ENCODE results near the gene PLA2G2F.
A peak's percentile ranks its signal among the peaks of the same experiment; 100 is the strongest.

The PLA2G2F gene

GRCh38 chr1:20112279-20113000 is 26.7 kb upstream of the PLA2G2F start (continued):
- TF ChIP-seq MYNN (tag by site-specific recombination; IDR thresholded peaks at IDR 0.05; ENCODE audit: borderline replicate concordance) (no peak), ZNF311 (tag by site-specific recombination; IDR thresholded peaks at IDR 0.05; ENCODE audit: borderline replicate concordance) (no peak), ZNF843 (tag by site-specific recombination; IDR thresholded peaks at IDR 0.05) (no peak)

- Histone ChIP-seq H3K4me3 (ENCODE audit: low read depth, low read length) (no peak overlapping the region), H3K27ac (ENCODE audit: extremely low read depth, low read depth, low read length) (no peak overlapping the region), H3K4me1 (ENCODE audit: control insufficient read depth, insufficient read depth, low read length) (no peaks in the 10 kb centered on the region), H3K9me3 (ENCODE audit: control insufficient read depth, insufficient read depth, low read depth, low read length) (no peaks in the 10 kb centered on the region), H3K36me3 (ENCODE audit: control insufficient read depth in 2 of 2, insufficient read depth in 1 of 2, low read length in 2 of 2) (no peaks in the 10 kb centered on the region)
- TF ChIP-seq, protein P1, sequence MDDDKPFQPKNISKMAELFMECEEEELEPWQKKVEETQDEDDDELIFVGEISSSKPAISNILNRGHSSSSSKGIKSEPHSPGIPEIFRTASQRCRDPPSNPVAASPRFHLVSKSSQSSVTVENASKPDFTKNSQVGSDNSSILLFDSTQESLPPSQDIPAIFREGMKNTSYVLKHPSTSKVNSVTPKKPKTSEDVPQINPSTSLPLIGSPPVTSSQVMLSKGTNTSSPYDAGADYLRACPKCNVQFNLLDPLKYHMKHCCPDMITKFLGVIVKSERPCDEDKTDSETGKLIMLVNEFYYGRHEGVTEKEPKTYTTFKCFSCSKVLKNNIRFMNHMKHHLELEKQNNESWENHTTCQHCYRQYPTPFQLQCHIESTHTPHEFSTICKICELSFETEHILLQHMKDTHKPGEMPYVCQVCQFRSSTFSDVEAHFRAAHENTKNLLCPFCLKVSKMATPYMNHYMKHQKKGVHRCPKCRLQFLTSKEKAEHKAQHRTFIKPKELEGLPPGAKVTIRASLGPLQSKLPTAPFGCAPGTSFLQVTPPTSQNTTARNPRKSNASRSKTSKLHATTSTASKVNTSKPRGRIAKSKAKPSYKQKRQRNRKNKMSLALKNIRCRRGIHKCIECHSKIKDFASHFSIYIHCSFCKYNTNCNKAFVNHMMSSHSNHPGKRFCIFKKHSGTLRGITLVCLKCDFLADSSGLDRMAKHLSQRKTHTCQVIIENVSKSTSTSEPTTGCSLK (tag by site-specific recombination; IDR thresholded peaks at IDR 0.05), result no peak
- TF ChIP-seq ZIC2 (tag by site-specific recombination; IDR thresholded peaks at IDR 0.05), result peak; percentile 54
- ChIA-PET POLR2A (interaction anchor here (0.6 kb wide), 1 partner anchor 149 kb away, joined by 3 read pairs; no protein-coding TSS in a partner anchor), CTCF (no interaction called here)
Measured at GRCh38 chr1:20114021-20114648, 25.0 kb upstream of the PLA2G2F start.

- no peak overlapping the region for H3K4me3 ChIP-seq (ENCODE audit: low read depth, low read length)
- TF ChIP-seq OSR2 (tag by site-specific recombination; IDR thresholded peaks at IDR 0.05), result no peak
- no peak for TF ChIP-seq ZNF501 (tag by site-specific recombination; IDR thresholded peaks at IDR 0.05)
- no peak for TF ChIP-seq ZNF48 (tag by site-specific recombination; IDR thresholded peaks at IDR 0.05)
- no peak for TF ChIP-seq ZNF266 (tag by site-specific recombination; IDR thresholded peaks at IDR 0.05; ENCODE audit: low read depth)
- no peak for TF ChIP-seq ZNF133 (tag by site-specific recombination; IDR thresholded peaks at IDR 0.05)
- TF ChIP-seq ZNF488 (tag by site-specific recombination; IDR thresholded peaks at IDR 0.05), result no peak
- no peak for TF ChIP-seq ZBTB1 (tag by site-specific recombination; IDR thresholded peaks at IDR 0.05)
- H3K9me3 ChIP-seq (ENCODE audit: control insufficient read depth, insufficient read depth, low read depth, low read length), result no peaks in the 10 kb centered on the region
- H3K27ac ChIP-seq (ENCODE audit: extremely low read depth, low read depth, low read length), result no peak overlapping the region
- no peaks in the 10 kb centered on the region for H3K36me3 ChIP-seq (ENCODE audit: control insufficient read depth in 2 of 2, insufficient read depth in 1 of 2, low read length in 2 of 2)
- ChIA-PET CTCF (interaction anchor here (0.6 kb wide), 1 partner anchor 24 kb away, joined by 4 read pairs; no protein-coding TSS in a partner anchor), POLR2A (no interaction called here)
- H3K4me1 ChIP-seq (ENCODE audit: control insufficient read depth, insufficient read depth, low read length), result no peaks in the 10 kb centered on the region
Measured at GRCh38 chr1:20115479-20115878, 23.6 kb upstream of the PLA2G2F start.

- ChIA-PET POLR2A (no interaction called here), CTCF (interaction anchor here (0.6 to 0.8 kb wide), 2 partner anchors 8 to 24 kb away, joined by 3 to 4 read pairs; no protein-coding TSS in a partner anchor)
- Histone ChIP-seq H3K36me3 (ENCODE audit: control insufficient read depth in 2 of 2, insufficient read depth in 1 of 2, low read length in 2 of 2) (no peaks in the 10 kb centered on the region), H3K27ac (ENCODE audit: extremely low read depth, low read depth, low read length) (no peak overlapping the region), H3K4me1 (ENCODE audit: control insufficient read depth, insufficient read depth, low read length) (no peaks in the 10 kb centered on the region), H3K9me3 (ENCODE audit: control insufficient read depth, insufficient read depth, low read depth, low read length) (no peaks in the 10 kb centered on the region), H3K4me3 (ENCODE audit: low read depth, low read length) (no peak overlapping the region)
- TF ChIP-seq WT1 (tag by site-specific recombination; IDR thresholded peaks at IDR 0.05) (no peak), BCL11B (tag by site-specific recombination; IDR thresholded peaks at IDR 0.05; ENCODE audit: low read depth) (no peak), ZNF175 (tag by site-specific recombination; IDR thresholded peaks at IDR 0.05) (no peak), ZNF664 (tag by site-specific recombination; IDR thresholded peaks at IDR 0.05) (peak; percentile 63; the same call in 1 of the 2 replicates)
Measured at GRCh38 chr1:20115916-20116315, 23.2 kb upstream of the PLA2G2F start.

Measured in HEK293 (cell line).